ENCODE data around the gene SLC35F1. TPM values are rescaled to one million over a fixed set of nuclear protein-coding genes. Genes with fewer than 3 reads are reported as not detected.

SLC35F1 gene
- total RNA-seq, 1 donor from 2014 or later, result not detected

DNA sequence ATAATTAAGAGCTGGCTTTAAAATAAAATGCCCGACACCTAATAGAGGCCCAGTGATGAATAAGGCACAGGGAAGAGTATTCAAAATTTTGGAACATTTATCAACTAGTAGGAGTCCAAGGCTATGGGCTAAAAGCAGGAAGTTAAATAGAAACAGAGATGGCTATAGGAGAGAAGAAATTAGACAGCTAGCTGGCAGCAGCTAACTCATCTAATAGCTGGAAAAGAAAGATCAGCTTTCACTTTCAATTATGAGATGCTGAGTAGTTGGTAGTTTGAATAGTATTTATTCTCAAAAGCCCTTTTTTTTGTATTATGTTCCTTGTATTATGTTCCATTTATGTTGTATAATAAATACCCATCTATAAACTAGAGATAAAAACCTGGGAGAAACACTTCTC, 215.7 kb downstream of the SLC35F1 start:
- DNase-seq (ENCODE audit: low read depth in 2 of 2), result no peak

GRCh38 chr6:118123503-118124037, 216.5 kb downstream of the SLC35F1 start:
- DNase-seq (ENCODE audit: low read depth in 2 of 2), result no peak

DNA sequence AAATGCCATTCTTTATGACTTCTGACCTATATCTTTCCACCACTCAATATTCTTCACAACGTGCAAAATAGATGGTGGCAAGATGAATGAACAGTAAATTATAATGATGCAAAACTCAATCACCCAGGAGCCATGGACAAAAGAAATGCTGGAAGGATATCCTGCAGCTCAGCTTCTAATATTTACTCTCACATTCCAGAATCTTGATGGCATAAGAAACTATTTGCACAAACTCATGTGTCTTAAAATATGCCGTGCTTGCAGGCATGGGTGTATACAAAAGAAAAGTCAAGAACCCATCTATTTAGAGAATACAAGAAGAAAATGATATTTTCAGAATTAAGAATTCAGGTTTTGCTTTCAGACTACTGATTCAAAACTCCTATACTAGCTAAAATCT, 217.8 kb downstream of the SLC35F1 start:
- no peak for DNase-seq (ENCODE audit: low read depth in 2 of 2)

DNA sequence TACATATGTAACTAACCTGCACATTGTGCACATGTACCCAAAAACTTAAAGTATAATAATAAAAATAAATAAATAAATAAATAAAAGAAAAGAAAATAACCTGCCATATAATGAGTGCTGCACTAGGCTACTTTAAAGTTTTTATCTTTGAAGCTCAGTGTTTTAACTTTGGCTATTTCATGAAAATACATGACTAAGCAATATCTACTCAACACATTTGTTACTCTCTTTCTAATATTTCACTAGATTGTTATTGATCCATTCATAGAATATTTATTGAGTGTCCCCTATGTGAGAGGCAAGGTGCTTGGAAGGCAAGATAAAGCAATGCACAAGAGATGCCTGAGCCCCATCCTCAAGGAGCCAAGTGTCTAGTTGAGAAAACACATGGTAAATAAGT, 221.7 kb downstream of the SLC35F1 start:
- DNase-seq (ENCODE audit: low read depth in 2 of 2), result no peak

GRCh38 chr6:118134206-118134605, 227.1 kb downstream of the SLC35F1 start:
- no peak for DNase-seq (ENCODE audit: low read depth in 2 of 2)

- no peak for DNase-seq (ENCODE audit: low read depth in 2 of 2)
Measured at GRCh38 chr6:118134736-118135135, 227.7 kb downstream of the SLC35F1 start.

GRCh38 chr6:118135371-118135770, 228.3 kb downstream of the SLC35F1 start:
- DNase-seq (ENCODE audit: low read depth in 2 of 2), result no peak

DNA sequence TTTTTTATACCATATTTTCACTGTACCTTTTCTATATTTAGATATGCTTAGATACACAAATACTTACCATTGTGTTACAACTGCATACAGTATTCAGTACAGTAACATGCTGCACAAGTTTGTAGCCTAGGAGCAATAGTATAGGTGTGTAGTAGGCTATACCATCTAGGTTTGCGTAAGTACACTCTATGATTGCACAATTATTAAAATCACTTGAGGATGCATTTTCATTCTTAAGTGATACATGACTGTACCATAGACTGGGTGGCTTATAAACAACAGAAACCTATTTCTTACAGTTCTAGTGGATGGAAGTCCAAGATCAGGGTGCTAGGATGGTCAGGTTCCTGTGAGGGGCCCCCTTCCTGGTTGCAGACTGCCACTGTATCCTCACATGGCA, 234.1 kb downstream of the SLC35F1 start:
- no peak for DNase-seq (ENCODE audit: low read depth in 2 of 2)

DNA sequence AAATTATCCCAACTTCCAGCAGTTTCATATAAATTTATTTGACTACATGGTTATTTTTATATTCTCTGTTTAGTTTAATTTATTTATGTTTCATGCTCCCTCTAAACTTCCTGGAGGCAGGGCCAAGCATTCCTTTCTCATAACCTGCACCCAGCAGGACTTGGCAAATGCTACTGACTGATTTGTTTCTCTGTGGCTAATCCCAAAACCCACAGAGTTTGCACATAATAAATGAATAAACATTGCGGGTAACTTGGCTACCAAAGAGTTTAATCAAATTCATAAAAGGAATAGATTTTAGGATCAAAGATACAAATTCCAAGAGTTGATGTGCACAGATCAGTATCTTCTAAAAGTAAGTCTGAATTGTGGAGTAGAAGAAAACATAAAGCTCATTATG, 239.5 kb downstream of the SLC35F1 start:
- DNase-seq (ENCODE audit: low read depth in 2 of 2), result no peak

DNA sequence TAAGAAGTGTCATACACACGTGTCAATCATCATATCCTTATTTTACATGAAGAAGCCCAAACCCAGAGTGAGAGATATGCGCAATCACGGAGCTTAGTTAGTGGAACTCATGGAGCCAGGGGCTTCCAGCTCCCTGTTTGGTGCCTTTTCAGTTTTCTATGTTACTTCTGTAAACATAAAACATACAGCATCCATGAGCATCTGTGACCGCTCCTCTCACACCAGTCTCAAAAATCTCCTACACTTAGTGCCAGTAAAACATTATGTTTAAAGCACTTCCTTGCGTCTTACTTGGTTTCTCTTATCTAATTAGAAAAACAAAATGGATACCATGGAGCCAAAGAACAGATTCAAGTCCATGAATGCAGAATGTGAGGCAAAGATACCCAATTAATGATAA, 240.4 kb downstream of the SLC35F1 start:
- DNase-seq (ENCODE audit: low read depth in 2 of 2), result no peak

- no peak for DNase-seq (ENCODE audit: low read depth in 2 of 2)
Measured at GRCh38 chr6:118148561-118148960, 241.5 kb downstream of the SLC35F1 start.

DNA sequence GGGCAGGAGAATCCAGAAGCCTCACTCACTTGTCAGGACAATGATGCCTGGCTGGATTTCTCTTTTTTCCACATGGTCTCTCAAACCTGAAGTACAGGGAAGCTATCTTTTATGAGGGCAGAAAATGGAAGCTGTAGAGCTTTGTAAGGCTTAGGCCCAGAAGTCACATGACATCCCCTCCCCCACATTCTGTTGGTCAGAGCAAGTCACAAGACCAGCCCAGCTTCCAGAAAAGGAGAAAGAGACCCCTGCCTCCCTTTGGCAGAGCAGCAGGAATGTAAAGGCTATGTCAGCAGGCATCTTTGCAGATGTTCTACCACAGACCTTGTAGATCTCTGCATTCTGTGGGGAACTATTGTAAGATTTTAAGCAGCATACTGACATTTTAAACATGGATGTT, 245.5 kb downstream of the SLC35F1 start:
- DNase-seq (ENCODE audit: low read depth in 2 of 2), result no peak

- no peak for DNase-seq (ENCODE audit: low read depth in 2 of 2)
Measured at GRCh38 chr6:118161343-118161742, 254.3 kb downstream of the SLC35F1 start.

GRCh38 chr6:118163542-118163941, 256.5 kb downstream of the SLC35F1 start:
- no peak for DNase-seq (ENCODE audit: low read depth in 2 of 2)

DNA sequence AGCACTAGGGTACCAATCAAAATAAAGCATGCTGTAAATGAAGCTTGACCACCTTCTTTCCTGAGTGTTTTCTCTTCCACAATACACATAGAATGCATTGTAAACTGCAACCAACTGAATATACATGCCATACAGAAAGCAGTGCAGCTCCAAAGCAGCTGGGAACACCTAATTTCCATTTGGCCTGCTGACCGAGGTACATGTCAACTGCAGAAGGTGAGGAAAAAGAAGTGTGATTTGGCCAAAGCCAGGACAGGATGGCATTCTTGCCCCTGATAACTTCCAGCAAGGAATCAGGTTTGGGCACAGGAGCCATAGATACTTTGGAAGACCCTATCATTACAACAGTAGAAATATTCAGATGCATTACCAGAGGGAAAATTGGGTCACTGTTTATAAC, 258.4 kb downstream of the SLC35F1 start:
- no peak for DNase-seq (ENCODE audit: low read depth in 2 of 2)

DNA sequence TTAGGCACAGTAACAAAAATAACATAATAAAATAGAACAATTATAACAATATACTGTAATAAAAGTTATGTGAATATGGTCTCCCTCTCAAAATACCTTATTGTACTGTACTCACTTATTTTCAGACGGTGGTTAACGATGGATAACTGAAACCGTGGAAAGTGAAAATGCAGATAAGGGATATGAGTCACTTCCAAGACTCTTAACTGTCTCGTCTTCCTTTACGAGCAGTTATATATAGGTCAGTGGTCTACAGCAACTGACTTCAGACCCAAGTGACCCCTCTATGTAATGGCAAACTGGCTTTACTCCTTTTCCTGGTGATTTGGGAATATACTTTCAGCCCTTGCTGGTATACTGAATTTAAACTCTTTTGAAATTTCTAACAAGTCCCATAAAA, 261.4 kb downstream of the SLC35F1 start:
- DNase-seq (ENCODE audit: low read depth in 2 of 2), result no peak

GRCh38 chr6:118171852-118172251, 264.8 kb downstream of the SLC35F1 start:
- no peak for DNase-seq (ENCODE audit: low read depth in 2 of 2)

DNA sequence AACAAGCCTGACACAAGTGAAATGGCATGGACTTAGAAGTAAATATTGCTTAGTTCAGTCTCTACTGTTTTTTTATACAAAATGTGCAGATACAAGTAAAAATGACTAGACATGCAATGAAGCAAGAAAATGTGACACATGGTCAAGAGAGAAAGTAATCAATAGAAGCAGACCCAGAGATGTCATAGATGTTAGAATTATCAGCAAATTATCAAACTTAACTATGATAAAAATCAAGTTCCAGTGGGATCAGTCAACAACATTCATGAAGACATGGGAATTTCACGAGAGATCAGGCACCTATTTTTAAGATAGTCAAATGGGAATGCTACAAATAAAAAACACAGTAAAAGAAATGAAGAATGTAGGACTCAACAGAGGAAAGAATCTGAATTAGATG, 267.0 kb downstream of the SLC35F1 start:
- DNase-seq (ENCODE audit: low read depth in 2 of 2), result no peak

DNA sequence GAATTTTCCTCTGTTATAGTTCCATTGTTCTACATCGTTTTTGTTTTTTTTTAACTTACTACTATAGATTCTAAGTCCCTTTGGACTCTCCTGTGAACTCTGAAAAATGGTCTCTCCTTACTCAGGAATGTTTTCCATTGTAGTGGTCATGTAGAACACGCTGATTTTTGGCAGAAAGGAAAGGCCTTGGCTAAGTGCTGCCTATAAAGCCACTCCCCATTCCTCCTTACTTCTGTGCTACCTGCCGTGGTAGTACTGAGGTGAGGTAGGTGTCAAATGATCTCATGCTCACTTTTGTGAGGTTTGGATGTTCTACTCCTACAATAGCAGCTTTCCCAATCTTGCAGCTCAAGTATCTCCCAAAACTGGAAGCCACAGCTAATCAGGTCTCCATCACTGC, 270.7 kb downstream of the SLC35F1 start:
- no peak for DNase-seq (ENCODE audit: low read depth in 2 of 2)

DNA sequence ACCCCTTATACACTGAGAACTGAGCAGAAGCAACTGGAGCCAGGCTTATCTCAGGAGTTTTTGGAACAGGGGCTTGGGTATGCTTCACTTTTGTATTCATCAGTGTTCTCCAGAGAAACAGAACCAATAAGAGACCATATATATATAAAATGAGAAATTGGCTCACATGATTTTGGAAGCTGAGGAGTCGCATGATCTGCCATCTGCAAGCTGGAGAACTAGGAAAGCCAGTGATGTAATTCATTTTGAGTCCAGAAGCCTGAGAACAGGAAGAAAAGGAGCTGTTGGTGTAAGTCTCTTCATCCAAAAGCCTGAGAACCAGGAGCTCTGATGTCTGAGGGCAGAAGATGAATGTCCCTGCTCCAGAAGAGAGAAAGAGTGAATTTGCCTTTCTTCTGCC, 272.0 kb downstream of the SLC35F1 start:
- no peak for DNase-seq (ENCODE audit: low read depth in 2 of 2)

DNA sequence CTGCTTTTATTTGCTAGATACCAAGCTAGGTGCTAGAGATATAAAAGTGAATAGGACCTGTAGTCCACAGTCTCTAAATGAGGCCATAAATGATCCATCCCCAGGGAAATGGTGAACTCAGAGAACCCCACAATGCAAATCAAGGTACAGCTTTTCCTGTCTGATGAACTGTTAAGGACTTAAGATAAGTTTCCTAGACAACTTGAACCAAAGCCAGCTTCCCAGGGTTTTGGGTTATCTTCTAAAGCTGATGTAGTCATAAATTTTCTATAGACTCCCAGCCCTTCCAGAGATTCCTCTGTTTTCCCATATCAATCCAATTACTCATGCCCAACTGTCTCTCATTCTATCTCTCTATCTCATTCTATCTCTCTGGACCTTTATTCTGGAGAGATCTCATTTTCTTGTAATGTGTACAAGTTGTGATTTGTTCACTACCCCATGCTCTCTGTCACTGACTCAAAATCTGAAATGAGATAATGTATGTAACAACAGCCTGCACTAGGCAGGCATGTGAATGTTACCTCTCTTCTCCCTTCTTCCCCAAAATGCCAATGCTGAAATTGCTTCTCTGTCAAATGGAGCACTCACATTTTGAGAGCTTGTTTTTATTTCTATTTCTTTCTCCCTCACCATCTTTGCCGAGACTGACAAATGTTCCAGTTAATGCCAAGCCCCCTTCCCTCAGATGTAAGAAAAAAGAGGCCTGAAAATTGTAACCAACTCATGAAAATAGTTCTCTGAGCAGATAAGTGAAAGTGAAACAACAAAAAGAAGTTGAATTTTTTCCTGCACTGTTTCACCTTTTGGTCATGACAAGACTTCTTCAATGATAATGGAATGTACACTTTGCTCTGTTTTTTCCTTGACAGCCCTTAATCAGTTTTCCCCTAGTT, 279.9 kb downstream of the SLC35F1 start:
- no peak for DNase-seq (ENCODE audit: low read depth in 2 of 2)

DNA sequence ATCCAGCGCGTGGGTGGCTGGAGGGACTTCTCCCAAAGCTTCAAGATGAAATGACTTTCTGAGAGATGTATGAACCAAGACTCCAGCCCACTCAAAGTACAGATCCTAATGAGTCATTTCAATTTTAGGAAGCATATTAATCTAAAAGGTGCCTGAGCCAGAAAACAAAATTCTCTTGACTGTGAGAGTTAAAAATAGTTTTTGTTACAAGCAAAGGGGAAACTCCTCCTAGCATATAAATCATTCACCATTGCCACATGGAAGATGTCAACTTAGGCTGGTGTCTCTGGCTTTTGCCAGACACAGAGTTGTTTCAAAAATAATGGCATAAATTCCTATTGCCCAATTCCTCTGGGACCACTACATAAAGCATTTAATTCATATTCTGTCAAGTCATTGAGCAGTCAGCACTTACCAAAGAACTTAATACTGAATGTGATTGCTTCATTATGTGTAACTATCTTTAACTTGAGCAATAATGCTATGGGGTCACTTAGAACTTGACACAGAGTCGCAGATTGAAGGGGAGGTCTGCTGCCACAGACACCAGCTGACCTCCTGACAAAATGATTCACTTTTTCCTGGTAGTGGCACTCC, 280.6 kb downstream of the SLC35F1 start:
- no peak for DNase-seq (ENCODE audit: low read depth in 2 of 2)

DNA sequence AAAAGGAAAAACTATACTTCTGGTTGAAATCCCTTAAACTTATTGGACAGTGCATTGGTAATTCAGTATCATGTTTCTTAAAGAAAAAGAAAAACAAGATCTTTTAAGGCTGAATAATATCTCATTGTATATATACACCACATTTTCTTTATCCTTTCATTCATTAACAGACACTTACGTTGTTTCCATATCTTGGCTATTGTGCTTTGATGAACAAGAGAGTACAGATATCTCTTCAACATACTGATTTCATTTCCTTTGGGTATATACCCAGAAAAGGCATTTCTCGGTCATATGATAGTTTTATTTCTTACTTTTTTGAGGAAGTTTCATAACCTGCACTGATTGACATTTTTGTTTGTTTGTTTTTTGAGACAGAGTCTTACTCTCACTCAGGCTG, 281.5 kb downstream of the SLC35F1 start:
- DNase-seq (ENCODE audit: low read depth in 2 of 2), result no peak
